HEK293T (cell line): ENCODE results near the gene CLASP1.

Experiments used
- CTCF ChIA-PET: fragments of 350-600 bp; formaldehyde crosslinking; extraction: SDS; loops from one replicate; lab custom pipeline; 2021; ENCODE audit warnings: antibody characterized with exemption, inconsistent platforms; lab: Yijun Ruan, JAX
- POLR2A ChIA-PET: fragments of 350-600 bp; formaldehyde crosslinking; extraction: SDS; loops from one replicate; lab custom pipeline; 2020; ENCODE audit warnings: antibody characterized with exemption, inconsistent platforms; lab: Yijun Ruan, JAX
- DNase-seq: peaks from one replicate; pipeline ENCODE4 v3.0.0; 2012; ENCODE audit warnings: mixed read lengths; ENCODE audit errors: extremely low spot score
- ARNT ChIP-seq: fragments of 450-650 bp; IDR thresholded peaks from 2 replicates; pipeline ENCODE4 v1.6.1; 2017; ENCODE audit warnings: mild to moderate bottlenecking
- BHLHE40 ChIP-seq: fragments of 450-650 bp; IDR thresholded peaks from 2 replicates; pipeline ENCODE4 v1.6.1; 2016; ENCODE audit warnings: mild to moderate bottlenecking, moderate library complexity, borderline replicate concordance
- CTBP1 ChIP-seq: fragments of 450-650 bp; IDR thresholded peaks from 2 replicates; pipeline ENCODE4 v1.6.1; 2016; ENCODE audit warnings: borderline replicate concordance
- ELF4 ChIP-seq: fragments of 450-650 bp; IDR thresholded peaks from 2 replicates; pipeline ENCODE4 v1.6.1; 2017; ENCODE audit warnings: antibody characterized with exemption
- FOXA1 ChIP-seq: fragments of 450-650 bp; IDR thresholded peaks from 2 replicates; pipeline ENCODE4 v1.6.1; 2016; ENCODE audit warnings: mild to moderate bottlenecking
- FOXK2 ChIP-seq: fragments of 450-650 bp; IDR thresholded peaks from 2 replicates; pipeline ENCODE4 v1.6.1; 2016; ENCODE audit warnings: mild to moderate bottlenecking
- FOXM1 ChIP-seq: fragments of 450-650 bp; IDR thresholded peaks from 2 replicates; pipeline ENCODE4 v1.6.1; 2017; ENCODE audit warnings: mild to moderate bottlenecking, borderline replicate concordance
- HDGF ChIP-seq: fragments of 450-650 bp; IDR thresholded peaks from 2 replicates; pipeline ENCODE4 v1.6.1; 2017; ENCODE audit warnings: antibody characterized with exemption, borderline replicate concordance
- L3MBTL2 ChIP-seq: fragments of 450-650 bp; conservative IDR thresholded peaks from 2 replicates; pipeline ENCODE4 v1.6.1; 2016; ENCODE audit warnings: mild to moderate bottlenecking
- LEF1 ChIP-seq: fragments of 450-650 bp; IDR thresholded peaks from 2 replicates; pipeline ENCODE4 v1.6.1; 2017; ENCODE audit warnings: mild to moderate bottlenecking, borderline replicate concordance
- NFRKB ChIP-seq: fragments of 450-650 bp; IDR thresholded peaks from 2 replicates; pipeline ENCODE4 v1.6.1; 2016; ENCODE audit warnings: mild to moderate bottlenecking, moderate library complexity
- PKNOX1 ChIP-seq: fragments of 450-650 bp; IDR thresholded peaks from 2 replicates; pipeline ENCODE4 v1.6.1; 2016
- SP1 ChIP-seq: fragments of 450-650 bp; IDR thresholded peaks from 2 replicates; pipeline ENCODE4 v1.6.1; 2017
- SUZ12 ChIP-seq: fragments of 450-650 bp; IDR thresholded peaks from 2 replicates; pipeline ENCODE4 v1.6.1; 2016; ENCODE audit warnings: mild to moderate bottlenecking
- TARDBP ChIP-seq: fragments of 450-650 bp; IDR thresholded peaks from 2 replicates; pipeline ENCODE4 v1.6.1; 2016
- ZNF384 ChIP-seq: fragments of 450-650 bp; IDR thresholded peaks from 2 replicates; pipeline ENCODE4 v1.6.1; 2016

CLASP1 gene

GRCh38 chr2:121608967-121609366 is 40.3 kb downstream of the CLASP1 start:
- ChIA-PET POLR2A (interaction anchor here (0.9 kb wide), 1 partner anchor 11 kb away, joined by 3 read pairs; no protein-coding TSS in a partner anchor), CTCF (no interaction called here)
- no peak for DNase-seq
- no peak for TF ChIP-seq SP1
- no peak for TF ChIP-seq FOXM1
- TF ChIP-seq HDGF = no peak
- TF ChIP-seq L3MBTL2 = no peak
- TF ChIP-seq BHLHE40 = no peak
- TF ChIP-seq CTBP1 = no peak
- no peak for TF ChIP-seq ELF4
- no peak for TF ChIP-seq PKNOX1
- no peak for TF ChIP-seq TARDBP
- no peak for TF ChIP-seq ARNT
- TF ChIP-seq SUZ12 = no peak

GRCh38 chr2:121608367-121608766 is 40.9 kb downstream of the CLASP1 start:
- POLR2A ChIA-PET = interaction anchor here (0.9 kb wide), 1 partner anchor 10 kb away, joined by 3 read pairs; no protein-coding TSS in a partner anchor
- DNase-seq = no peak
- CTCF ChIA-PET = no interaction called here
- TF ChIP-seq CTBP1 = no peak
- no peak for TF ChIP-seq FOXK2
- TF ChIP-seq SP1 = no peak
- TF ChIP-seq TARDBP = no peak
- TF ChIP-seq ZNF384 = no peak
- TF ChIP-seq BHLHE40 = no peak
- no peak for TF ChIP-seq LEF1
- no peak for TF ChIP-seq L3MBTL2
- TF ChIP-seq NFRKB = no peak
- no peak for TF ChIP-seq HDGF
- no peak for TF ChIP-seq FOXA1

GRCh38 chr2:121605820-121606733 is 43.2 kb downstream of the CLASP1 start:
- TF ChIP-seq HDGF (no peak), SP1 (no peak), L3MBTL2 (no peak), TARDBP (no peak), ARNT (no peak), FOXA1 (no peak), NFRKB (no peak), BHLHE40 (no peak), ELF4 (no peak), FOXM1 (no peak), SUZ12 (no peak), ZNF384 (no peak), LEF1 (no peak)
- CTCF ChIA-PET = no interaction called here
- POLR2A ChIA-PET = interaction anchor here (0.6 kb wide), 1 partner anchor 44 kb away, joined by 3 read pairs; the partner anchor contains the start of gene CLASP1
- no peak for DNase-seq

- CTCF ChIA-PET = no interaction called here
- TF ChIP-seq ZNF384 = no peak
- POLR2A ChIA-PET = no interaction called here
- DNase-seq = no peak
These were observed 46.1 kb downstream of the CLASP1 start for GRCh38 chr2:121603185-121603584.

GRCh38 chr2:121599963-121600651 is 49.2 kb downstream of the CLASP1 start:
- DNase-seq = no peak
- ChIA-PET CTCF (no interaction called here), POLR2A (no interaction called here)
- TF ChIP-seq ARNT (no peak), HDGF (no peak), BHLHE40 (no peak), LEF1 (no peak), ELF4 (no peak), ZNF384 (no peak)

GRCh38 chr2:121598087-121598486 is 51.2 kb downstream of the CLASP1 start:
- POLR2A ChIA-PET = interaction anchor here (1.0 to 1.2 kb wide), 2 partner anchors 10 to 52 kb away, joined by 3 read pairs; partner anchors contain the start of gene CLASP1
- CTCF ChIA-PET = no interaction called here
- TF ChIP-seq ZNF384 (no peak), NFRKB (no peak), ARNT (no peak), SP1 (no peak), TARDBP (no peak), BHLHE40 (no peak), LEF1 (no peak), L3MBTL2 (no peak), FOXM1 (no peak), FOXK2 (no peak), PKNOX1 (no peak), CTBP1 (no peak), HDGF (no peak), SUZ12 (no peak), FOXA1 (no peak), ELF4 (no peak)
- DNase-seq = no peak
